ENCODE data around the gene TGFB1I1. TPM values are rescaled to one million over a fixed set of nuclear protein-coding genes. Genes with fewer than 3 reads are reported as not detected.

The TGFB1I1 gene
- total RNA-seq, 1 experiment from 2014 or later: 8.7 TPM

GRCh38 chr16:31472709-31473203, 804 bp downstream of the TGFB1I1 start (continued):
- TF ChIP-seq CTCF (IDR thresholded peaks at IDR 0.05 in 2 of 3, conservative IDR thresholded peaks at IDR 0.05 in 1 of 3; ENCODE audit: borderline replicate concordance in 1 of 3, insufficient read depth in 1 of 3, low read depth in 2 of 3, low read length in 2 of 3) (peak; percentile 80 to 98 (median 86)), RAD21 (IDR thresholded peaks at IDR 0.05; ENCODE audit: low read depth) (peak; percentile 67)

GRCh38 chr16:31473264-31473984, 1.5 kb downstream of the TGFB1I1 start:
- POLR2A ChIA-PET: interaction anchor here (1.0 kb wide), 1 partner anchor 14 kb away, joined by 4 read pairs; the partner anchor contains the start of gene ARMC5
- TF ChIP-seq SP1 (IDR thresholded peaks at IDR 0.05; ENCODE audit: low read depth) (no peak), ATF3 (IDR thresholded peaks at IDR 0.05) (no peak), ZNF274 (IDR thresholded peaks at IDR 0.05; ENCODE audit: low read depth, low read length) (no peak), JUND (IDR thresholded peaks at IDR 0.05) (no peak), POLR2AphosphoS5 (IDR thresholded peaks at IDR 0.05; ENCODE audit: low read depth, low read length) (no peak), ELF1 (IDR thresholded peaks at IDR 0.05; ENCODE audit: borderline replicate concordance, low read depth) (no peak), SIN3A (IDR thresholded peaks at IDR 0.05; ENCODE audit: low read depth) (no peak), ZFX (IDR thresholded peaks at IDR 0.05) (no peak), POLR2A (IDR thresholded peaks at IDR 0.05; ENCODE audit: borderline replicate concordance, extremely low read depth, insufficient read depth, insufficient read length) (no peak), RAD21 (IDR thresholded peaks at IDR 0.05; ENCODE audit: low read depth) (no peak), CEBPB (IDR thresholded peaks at IDR 0.05; ENCODE audit: low read depth) (no peak), CTCF (IDR thresholded peaks at IDR 0.05 in 2 of 3, conservative IDR thresholded peaks at IDR 0.05 in 1 of 3; ENCODE audit: borderline replicate concordance in 1 of 3, insufficient read depth in 1 of 3, low read depth in 2 of 3, low read length in 2 of 3) (no peak), EZH2phosphoT487 (IDR thresholded peaks at IDR 0.05; ENCODE audit: borderline replicate concordance) (no peak), REST (IDR thresholded peaks at IDR 0.05; ENCODE audit: low read depth) (no peak), CBX3 (IDR thresholded peaks at IDR 0.05; ENCODE audit: low read depth) (no peak), EGR1 (IDR thresholded peaks at IDR 0.05; ENCODE audit: low read depth) (no peak), FOSL1 (IDR thresholded peaks at IDR 0.05; ENCODE audit: low read depth) (no peak)

More at GRCh38 chr16:31473264-31473984, 1.5 kb downstream of the TGFB1I1 start:
- intact Hi-C loops (cut with micrococcal nuclease): loop anchor here (5.0 kb wide), 1 partner anchor 224 kb away; no protein-coding TSS in a partner anchor
- H3K4me1 ChIP-seq (ENCODE audit: control insufficient read depth in 1 of 2, insufficient read depth in 2 of 2, low read length in 2 of 2): peaks cover 16 to 40% of the 10 kb centered on the region in 2 experiments
- H3K4me3 ChIP-seq (replicated peaks in 1 of 2; ENCODE audit: low read depth in 1 of 2, low read length in 2 of 2): no peak overlapping the region
- no peak for DNase-seq (ENCODE audit: low read depth, low spot score)
- H4K20me1 ChIP-seq (ENCODE audit: insufficient read depth): no peaks in the 10 kb centered on the region
- BruUV-seq (replicated peaks): no TSS peak
- no peak overlapping the region for H2AFZ ChIP-seq (ENCODE audit: low read depth, low read length, poor library complexity, severe bottlenecking)
- no peaks in the 10 kb centered on the region for H3K79me2 ChIP-seq (ENCODE audit: insufficient read depth, low read length)
- no peak overlapping the region for H3K9ac ChIP-seq (ENCODE audit: low read length)
- no peaks in the 10 kb centered on the region for H3K9me3 ChIP-seq (ENCODE audit: control insufficient read depth in 1 of 2, insufficient read depth in 1 of 2, low read depth in 1 of 2, low read length in 2 of 2)
- H3K27ac ChIP-seq (ENCODE audit: low read depth, low read length): no peak overlapping the region
- ChIA-PET RAD21 (ENCODE audit: low non-redundant PET in 1 of 2, low total read pairs in 2 of 2, uncharacterized antibody in 2 of 2, unreplicated experiment in 2 of 2) (no interaction called here), CTCF (interaction anchor here (0.5 to 1.0 kb wide), 12 partner anchors 8 to 400 kb away, joined by 3 to 32 read pairs (median 3); partner anchors contain the start of genes ARMC5, SLC5A2 and ZNF267)
- no peaks in the 10 kb centered on the region for H3K9me2 ChIP-seq (ENCODE audit: insufficient read depth)
- H3K36me3 ChIP-seq (ENCODE audit: control insufficient read depth in 1 of 2, insufficient read depth in 2 of 2, low read length in 2 of 2): no peaks in the 10 kb centered on the region
- peak overlapping the region; percentile 98; the same call in 1 of the 2 replicates for H3K4me2 ChIP-seq (ENCODE audit: low read length)
- no peak for ATAC-seq
- no peaks in the 10 kb centered on the region for H3K27me3 ChIP-seq (ENCODE audit: insufficient read depth, low read length)

Data from HCT116 (cell line).